Smooth muscle cell of bladder (primary cell): ENCODE measurements around the gene TECTB. TPM values are rescaled to one million over a fixed set of nuclear protein-coding genes. Genes with fewer than 3 reads are reported as not detected.

Experiments used
- total RNA-seq: library from RNA; depleted of rRNA; stranded (reverse); fragments of >200 nt; gene quantifications from 2 replicates; pipeline ENCODE4 v1.2.3, GENCODE V29; 2014

TECTB gene
- total RNA-seq, result 0.09 TPM in 1 of 2 replicates, not detected in the other

DNA sequence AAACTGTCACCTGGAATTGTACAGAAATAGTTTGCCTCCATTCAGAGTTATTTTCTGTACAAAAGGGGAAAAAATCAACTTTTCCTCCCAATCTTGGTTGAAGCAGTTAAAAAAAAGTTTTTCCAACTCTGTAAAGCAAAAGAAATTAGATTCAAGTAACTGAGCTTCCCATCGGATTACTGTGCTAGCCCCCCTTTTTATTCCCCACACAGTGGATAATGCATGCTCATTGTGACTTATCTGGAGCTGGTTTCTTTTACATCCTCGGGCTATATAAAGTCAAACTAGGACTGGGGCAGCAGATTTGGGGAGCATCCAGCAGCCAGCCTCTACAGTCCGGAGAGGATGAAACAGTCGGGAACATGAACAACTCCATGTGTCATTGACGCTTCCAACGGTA lies at the start of gene TECTB:
TSS of gene TECTB (plus strand) at position 301 of the 400 bp plus-strand sequence. CDS start 335 bp downstream, outside the sequence.

Other genes with a start within 250 kb of the TECTB start
- 21.8 and 37.4 TPM in 2 replicates for gene GPAM, start 99.6 kb upstream of the TECTB start, total RNA-seq
- 1.7 and 2.2 TPM in 2 replicates for gene ACSL5, start 90.7 kb downstream of the TECTB start, total RNA-seq
- gene ZDHHC6, start 163.5 kb downstream of the TECTB start, total RNA-seq, result 20.6 and 22.6 TPM in 2 replicates
- gene VTI1A, start 163.8 kb downstream of the TECTB start, total RNA-seq, result 20.6 and 24.3 TPM in 2 replicates